Smooth muscle cell of the brain vasculature (primary cell): Measurements from ENCODE around the gene OR2D2.
"Not testable (repeated sequence)": the region's sequence is repeated elsewhere in the genome, so short reads cannot be mapped to it uniquely, and the experiment has no call there.

ENCODE experiments used
- DNase-seq: peaks from one replicate; pipeline ENCODE4 v3.0.0-alpha.2; 2012; ENCODE audit warnings: low read depth, low spot score

Gene OR2D2

GRCh38 chr11:6882751-6883150 lies 9.5 kb downstream of the OR2D2 start:
- DNase-seq = no peak

DNA sequence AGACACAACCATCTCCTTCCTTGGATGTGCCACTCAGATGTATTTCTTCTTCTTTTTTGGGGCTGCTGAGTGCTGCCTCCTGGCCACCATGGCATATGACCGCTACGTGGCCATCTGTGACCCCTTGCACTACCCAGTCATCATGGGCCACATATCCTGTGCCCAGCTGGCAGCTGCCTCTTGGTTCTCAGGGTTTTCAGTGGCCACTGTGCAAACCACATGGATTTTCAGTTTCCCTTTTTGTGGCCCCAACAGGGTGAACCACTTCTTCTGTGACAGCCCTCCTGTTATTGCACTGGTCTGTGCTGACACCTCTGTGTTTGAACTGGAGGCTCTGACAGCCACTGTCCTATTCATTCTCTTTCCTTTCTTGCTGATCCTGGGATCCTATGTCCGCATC lies 15.4 kb downstream of the OR2D2 start:
- no peak for DNase-seq

- DNase-seq = no peak
Observed at GRCh38 chr11:6876325-6876724, 16.0 kb downstream of the OR2D2 start, which contains the start of gene OR10A4. TSS of gene OR10A4 (plus strand) at chr11:6876625. CDS start at chr11:6876648, 23 bp downstream.

GRCh38 chr11:6875761-6876160 lies 16.5 kb downstream of the OR2D2 start:
- no peak for DNase-seq

DNA sequence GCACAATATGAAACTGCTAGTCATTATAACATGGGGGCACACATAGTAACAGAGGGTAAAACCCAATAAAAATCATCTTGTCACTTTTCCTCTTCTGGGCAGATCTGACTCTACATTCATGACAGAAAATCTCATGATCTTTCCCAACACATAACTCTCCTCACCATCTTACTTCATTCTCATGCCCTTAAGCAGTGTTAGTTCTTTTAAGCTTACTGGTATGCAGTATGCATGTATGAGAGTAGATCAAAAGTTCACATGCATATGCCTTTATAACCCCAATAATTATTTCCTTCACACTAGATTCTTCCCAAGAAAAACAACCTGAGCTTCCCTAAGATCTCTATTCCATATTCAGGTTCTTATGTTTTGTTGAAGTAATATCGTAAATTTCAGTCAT lies 21.0 kb downstream of the OR2D2 start:
- DNase-seq = no peak

DNA sequence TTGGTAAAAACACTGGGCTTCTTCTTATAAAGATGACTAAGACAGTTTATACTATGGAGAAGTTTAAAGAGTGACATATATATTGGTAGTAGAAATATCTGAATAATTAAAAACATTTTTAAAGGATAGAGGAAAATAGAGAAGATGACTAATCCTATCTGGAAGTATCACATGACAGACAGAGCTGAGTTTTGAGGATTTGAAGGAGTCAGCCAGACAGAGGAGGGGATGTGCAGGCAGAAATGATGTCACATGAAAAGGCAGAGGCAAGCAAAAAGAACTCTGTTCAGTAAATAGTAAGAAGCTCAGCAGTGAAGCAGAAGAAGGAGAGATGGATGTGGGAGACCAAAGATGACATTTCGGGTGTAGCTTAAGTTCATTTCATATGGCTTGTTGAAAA lies 27.9 kb downstream of the OR2D2 start:
- DNase-seq = no peak

GRCh38 chr11:6862961-6863360 lies 29.3 kb downstream of the OR2D2 start, which contains the start of gene OR10A2:
TSS of gene OR10A2 (plus strand) at chr11:6863057. CDS start at chr11:6869755, 6,698 bp downstream.
- DNase-seq = no peak

DNA sequence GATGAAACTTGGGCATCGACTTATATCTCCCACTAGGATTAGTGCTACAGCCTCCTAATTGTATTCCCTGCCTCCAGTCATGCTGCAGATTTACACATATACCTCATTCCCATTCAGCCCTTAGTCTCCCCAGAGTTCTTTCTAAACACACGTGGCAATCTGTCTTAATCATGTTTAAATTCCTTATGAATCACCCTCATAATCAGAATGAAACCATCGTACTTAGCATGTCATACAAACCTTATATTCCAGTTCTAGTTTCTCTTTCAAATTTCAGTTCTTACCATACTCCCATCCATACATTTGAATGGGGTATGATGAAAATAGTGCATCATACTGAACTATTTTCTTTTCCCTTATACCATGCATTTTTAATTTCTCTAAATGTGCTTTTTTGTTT lies 35.4 kb downstream of the OR2D2 start:
- DNase-seq = no peak

GRCh38 chr11:6855971-6856541 lies 36.2 kb downstream of the OR2D2 start:
- DNase-seq = no peak

- DNase-seq = not testable (repeated sequence)
Observed at GRCh38 chr11:6854801-6855200, 37.5 kb downstream of the OR2D2 start.

DNA sequence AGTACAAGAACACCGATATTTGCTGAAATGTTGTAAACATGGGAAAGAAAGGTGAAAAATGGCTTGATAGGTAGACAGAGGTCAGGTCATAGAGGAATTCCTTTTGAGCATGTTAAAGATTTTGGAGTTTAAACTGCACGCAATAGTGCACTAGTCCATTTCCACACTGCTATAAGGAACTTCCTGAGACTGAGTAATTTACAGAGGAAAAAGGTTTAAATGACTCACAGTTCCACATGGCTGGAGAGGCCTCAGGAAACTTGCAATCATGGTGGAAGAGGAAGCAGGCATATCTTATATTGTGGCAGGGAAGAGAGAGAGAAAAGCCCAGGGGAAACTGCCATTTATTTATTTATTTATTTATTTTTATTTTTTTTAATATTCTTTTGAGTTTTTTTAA lies 41.8 kb downstream of the OR2D2 start:
- DNase-seq = no peak

DNA sequence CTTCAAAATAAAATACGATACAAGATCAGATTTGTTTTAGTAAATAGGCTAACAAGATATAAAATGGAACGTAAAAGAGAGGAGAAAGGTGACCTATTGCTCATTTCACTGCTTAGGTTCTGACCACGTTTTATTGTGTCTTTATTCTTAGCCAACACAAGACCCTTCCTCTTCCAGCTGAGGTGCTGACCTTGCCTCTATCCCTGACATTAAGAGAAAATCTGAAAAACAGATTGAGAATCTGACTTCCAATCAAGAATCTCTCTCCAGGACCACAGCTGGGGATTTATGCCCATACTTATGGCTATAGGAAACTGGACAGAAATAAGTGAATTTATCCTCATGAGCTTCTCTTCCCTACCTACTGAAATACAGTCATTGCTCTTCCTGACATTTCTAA lies 46.9 kb downstream of the OR2D2 start, which contains the start of gene OR10A5:
OR10A5 (plus strand) TSS at position 301 of the 400 bp plus-strand sequence; CDS start at position 301, 0 bp downstream.
- no peak for DNase-seq

DNA sequence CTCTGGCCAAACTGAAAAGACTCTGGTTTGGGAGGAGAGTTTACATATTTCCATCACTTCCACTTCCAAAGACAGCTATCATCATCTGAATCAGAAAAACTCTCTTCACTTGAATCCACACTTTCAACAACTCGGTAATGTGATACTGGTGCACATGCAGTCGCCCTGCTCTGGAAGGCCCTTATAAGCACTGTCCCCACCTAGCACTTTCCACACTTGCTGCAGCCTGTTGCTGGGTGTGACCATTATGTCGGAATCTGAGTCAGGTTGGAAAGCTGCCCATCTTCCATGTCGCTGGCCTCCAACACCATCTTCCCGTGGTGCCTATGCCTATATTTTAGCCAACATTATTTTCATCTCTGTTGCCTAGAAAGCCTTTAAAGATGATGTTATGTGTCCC lies 47.9 kb downstream of the OR2D2 start:
- no peak for DNase-seq

- DNase-seq = no peak
Observed at GRCh38 chr11:6843670-6844069, 48.6 kb downstream of the OR2D2 start.

DNA sequence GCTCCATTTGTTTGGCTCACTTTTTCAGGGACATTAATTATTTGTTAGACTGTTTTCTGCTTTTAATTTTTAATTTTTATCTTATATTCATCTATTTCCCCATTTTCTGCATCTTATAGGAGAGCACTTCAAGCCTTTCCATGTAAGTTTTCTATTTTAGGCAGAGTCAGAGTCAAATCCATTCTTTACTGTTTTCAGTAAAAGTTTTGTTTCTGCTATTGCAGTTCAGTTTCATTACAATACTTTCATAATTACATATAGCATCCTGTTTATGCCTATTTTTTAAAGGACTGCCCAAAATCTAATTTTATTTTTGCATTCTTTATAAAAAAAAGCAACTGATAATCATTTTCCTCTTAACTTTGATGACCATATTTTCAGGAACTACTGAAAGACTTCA lies 50.6 kb downstream of the OR2D2 start:
- DNase-seq = no peak
